B cell (primary cell): ENCODE data around the gene FBLL1. TPM values are rescaled to one million over a fixed set of nuclear protein-coding genes. Genes with fewer than 3 reads are reported as not detected.

Source experiments
- ATAC-seq: fragments of 200-7000 bp; cut with Tn5 transposase; one replicate; pipeline ENCODE4 v1.10.0; 2021; ENCODE audit warnings: low read depth, mild to moderate bottlenecking, moderate number of reproducible peaks, moderate library complexity
- CTCF ChIA-PET: fragments of 350-600 bp; sonication (Branson Sonifier 250); formaldehyde crosslinking; loops from one replicate; lab custom pipeline; 2021; ENCODE audit warnings: antibody characterized with exemption, inconsistent platforms; lab: Charles Lee
- POLR2A ChIA-PET: fragments of 350-600 bp; sonication (Branson Sonifier 250); formaldehyde crosslinking; loops from one replicate; lab custom pipeline; 2021; ENCODE audit warnings: antibody characterized with exemption; lab: Charles Lee
- DNase-seq: peaks from one replicate; pipeline ENCODE4 v3.0.0; 2013
- H2AFZ ChIP-seq: 2 replicates; pipeline ENCODE4 v1.6.1; 2012; ENCODE audit warnings: mild to moderate bottlenecking, low read depth, low read length; ENCODE audit not compliant: insufficient read depth, poor library complexity, severe bottlenecking
- H3K27ac ChIP-seq, 2 donors: 1 replicate in 1 of 2; 2 replicates in 1 of 2; pipeline ENCODE4 v1.5.1; 2012 to 2013; ENCODE audit warnings: low read length in 2 of 2, mild to moderate bottlenecking in 2 of 2, moderate library complexity in 1 of 2
- H3K27me3 ChIP-seq, 4 experiments: fragments of 200-600 bp in 1 of 4; sonication (generic) in 1 of 4; replicated peaks in 1 of 4; 1 replicate in 2 of 4; 2 replicates in 2 of 4; pipeline versions ENCODE4 v1.6.1 to v1.7.0; 2013 to 2016; ENCODE audit warnings: low read length in 3 of 4, mild to moderate bottlenecking in 2 of 4, mixed read lengths in 1 of 4, moderate library complexity in 1 of 4; ENCODE audit not compliant: insufficient read depth in 4 of 4, control insufficient read depth in 3 of 4; ENCODE audit errors: control extremely low read depth in 1 of 4
- H3K36me3 ChIP-seq, 2 experiments: replicated peaks in 1 of 2; 1 replicate in 1 of 2; 2 replicates in 1 of 2; pipeline versions ENCODE4 v1.6.1 to v1.7.1; 2013; ENCODE audit warnings: low read length in 1 of 2; ENCODE audit not compliant: insufficient read depth in 2 of 2, control insufficient read depth in 1 of 2; ENCODE audit errors: control extremely low read depth in 1 of 2, extremely low read depth in 1 of 2
- H3K4me1 ChIP-seq, 2 donors: fragments of 200-600 bp in 1 of 2; sonication (generic) in 1 of 2; 1 replicate in 1 of 2; 2 replicates in 1 of 2; pipeline versions ENCODE4 v1.5.1 to v1.6.1; 2013 to 2017; ENCODE audit warnings: low read length in 2 of 2; ENCODE audit not compliant: control insufficient read depth in 2 of 2, insufficient read depth in 2 of 2
- H3K4me2 ChIP-seq: replicated peaks from 2 replicates; pipeline ENCODE3; 2012; ENCODE audit warnings: mild to moderate bottlenecking, low read depth, low read length; ENCODE audit not compliant: poor library complexity, severe bottlenecking
- H3K4me3 ChIP-seq, 5 experiments: fragments of 200-600 bp in 1 of 5; sonication (generic) in 1 of 5; 1 replicate in 3 of 5; 2 replicates in 2 of 5; pipeline versions ENCODE4 v1.5.1 to v1.7.0; 2011 to 2016; ENCODE audit warnings: low read length in 4 of 5, mild to moderate bottlenecking in 4 of 5, low read depth in 2 of 5, control low read depth in 1 of 5, moderate library complexity in 1 of 5; ENCODE audit not compliant: insufficient read depth in 1 of 5; ENCODE audit errors: control extremely low read depth in 1 of 5, extremely low read depth in 1 of 5
- H3K79me2 ChIP-seq: fragments of 200-600 bp; sonication (generic); one replicate; pipeline ENCODE4 v1.6.0; 2016; ENCODE audit warnings: low read length; ENCODE audit not compliant: control insufficient read depth, insufficient read depth
- H3K9ac ChIP-seq: fragments of 200-600 bp; sonication (generic); 2 replicates; pipeline ENCODE4 v1.6.1; 2017; ENCODE audit warnings: mild to moderate bottlenecking, low read length, moderate library complexity
- H3K9me3 ChIP-seq, 3 donors: one replicate each; pipeline versions ENCODE4 v1.6.1 to v1.7.1; 2013; ENCODE audit warnings: low read length in 2 of 3; ENCODE audit not compliant: control insufficient read depth in 2 of 3, insufficient read depth in 1 of 3; ENCODE audit errors: control extremely low read depth in 1 of 3
- H4K20me1 ChIP-seq: 2 replicates; pipeline ENCODE4 v1.6.0; 2012; ENCODE audit warnings: mild to moderate bottlenecking, low read length; ENCODE audit not compliant: insufficient read depth, control insufficient read depth, poor library complexity, severe bottlenecking
- H3K27ac Mint-ChIP-seq: one replicate; pipeline ENCODE4 v1.8.0; 2021; ENCODE audit warnings: mixed read lengths
- H3K27me3 Mint-ChIP-seq: one replicate; pipeline ENCODE4 v1.8.0; 2021; ENCODE audit warnings: mixed read lengths
- H3K4me1 Mint-ChIP-seq: one replicate; pipeline ENCODE4 v1.8.0; 2021; ENCODE audit warnings: mixed read lengths
- H3K4me3 Mint-ChIP-seq: one replicate; pipeline ENCODE4 v1.8.0; 2021; ENCODE audit warnings: mixed read lengths
- H3K9me3 Mint-ChIP-seq: one replicate; pipeline ENCODE4 v1.8.0; 2022; ENCODE audit warnings: mixed read lengths; ENCODE audit not compliant: insufficient read depth
- CTCF ChIP-seq: fragments of 200-600 bp; IDR thresholded peaks from one replicate; pipeline ENCODE4 v1.8.0; 2022; ENCODE audit warnings: antibody characterized with exemption, mild to moderate bottlenecking
- EZH2 ChIP-seq: IDR thresholded peaks from 2 replicates; pipeline ENCODE4 v1.6.1; 2012; ENCODE audit warnings: borderline replicate concordance, low read depth, mild to moderate bottlenecking, moderate library complexity, low read length; ENCODE audit not compliant: insufficient read depth, poor library complexity, severe bottlenecking
- WGBS: methylation state at CpG from one replicate; pipeline ENCODE4 v1.1.5; 2013; ENCODE audit warnings: missing lambda C conversion rate; ENCODE audit not compliant: insufficient coverage; 5-methylcytosine and 5-hydroxymethylcytosine counted together
- intact Hi-C: fragments of 100-400 bp; cut with micrococcal nuclease; formaldehyde crosslinking; loops from one replicate; pipeline ENCODE4 v1.10.0; 2022
- polyA plus RNA-seq: library from polyadenylated mRNA; depleted of rRNA; stranded (reverse); fragments of >200 nt; gene quantifications from 2 replicates; pipeline ENCODE4 v1.2.3, GENCODE V29; 2012
- total RNA-seq, 2 donors: library from RNA; stranded (reverse); fragments of 120-200 nt in 1 of 2; gene quantifications; 1 replicate in 1 of 2; 2 replicates in 1 of 2; pipeline versions ENCODE4 v1.2.3 to v1.2.4, GENCODE V29; 2013 to 2022

Gene FBLL1
- total and polyA plus RNA-seq, 2 donors (not counting 1 experiment from before 2014, with no cell fraction given) = not detected

GRCh38 chr5:168527756-168528295 is 1.3 kb upstream of the FBLL1 start:
- H4K20me1 ChIP-seq = no peaks in the 10 kb centered on the region
- H3K4me3 ChIP-seq = no peak overlapping the region
- intact Hi-C loops = no loop called here
- Mint-ChIP-seq H3K4me1 (peaks cover 3% of the 10 kb centered on the region), H3K27me3 (peaks cover 38% of the 10 kb centered on the region), H3K4me3 (no peak overlapping the region), H3K27ac (no peak overlapping the region), H3K9me3 (no peaks in the 10 kb centered on the region)
- no peak overlapping the region for H3K27ac ChIP-seq
- peaks cover 0 to 47% (median 28%) of the 10 kb centered on the region in 4 experiments for H3K27me3 ChIP-seq
- ChIA-PET POLR2A (no interaction called here), CTCF (no interaction called here)
- WGBS = 92% methylated on average over 4 of the region's 4 CpGs
- no peaks in the 10 kb centered on the region for H3K79me2 ChIP-seq
- TF ChIP-seq CTCF (no peak), EZH2 (no peak)
- H3K4me2 ChIP-seq = no peak overlapping the region
- peaks cover 0 to 19% (median 0%) of the 10 kb centered on the region in 3 donors for H3K9me3 ChIP-seq
- no peaks in the 10 kb centered on the region for H3K36me3 ChIP-seq
- no peak for DNase-seq
- H2AFZ ChIP-seq = no peak overlapping the region
- no peak for ATAC-seq
- H3K4me1 ChIP-seq = peaks cover 8 to 9% of the 10 kb centered on the region in 2 donors
- H3K9ac ChIP-seq = no peak overlapping the region

GRCh38 chr5:168529374-168530234 is 499 bp downstream of the FBLL1 start:
- 24% methylated on average over 125 of the region's 125 CpGs for WGBS
- H3K27ac ChIP-seq = no peak overlapping the region
- H3K27ac Mint-ChIP-seq = no peak overlapping the region
- intact Hi-C loops = no loop called here
- H2AFZ ChIP-seq = no peak overlapping the region
- H3K4me1 Mint-ChIP-seq = peaks cover 3% of the 10 kb centered on the region
- H3K9me3 Mint-ChIP-seq = no peaks in the 10 kb centered on the region
- peak overlapping the region; percentile 72 for H3K4me2 ChIP-seq
- POLR2A ChIA-PET = no interaction called here
- H3K36me3 ChIP-seq = no peaks in the 10 kb centered on the region
- H3K27me3 Mint-ChIP-seq = peaks cover 46% of the 10 kb centered on the region
- CTCF ChIA-PET = no interaction called here
- peak overlapping the region; percentile 64 for H3K4me3 Mint-ChIP-seq
- no peaks in the 10 kb centered on the region for H4K20me1 ChIP-seq
- H3K27me3 ChIP-seq = peaks cover 0 to 47% (median 28%) of the 10 kb centered on the region in 4 experiments
- TF ChIP-seq CTCF = no peak
- no peak for TF ChIP-seq EZH2
- no peak overlapping the region for H3K9ac ChIP-seq
- H3K9me3 ChIP-seq = peaks cover 0 to 20% (median 0%) of the 10 kb centered on the region in 3 donors
- no peak for ATAC-seq
- no peak overlapping the region for H3K4me3 ChIP-seq
- H3K79me2 ChIP-seq = no peaks in the 10 kb centered on the region
- peaks cover 8 to 9% of the 10 kb centered on the region in 2 donors for H3K4me1 ChIP-seq
- DNase-seq = no peak
